DND-41 (cell line): Measurements from ENCODE around the gene MAP4K5.

Experiments
- ATAC-seq: fragments of 200-7000 bp; cut with Tn5 transposase; 3 replicates; pipeline ENCODE4 v1.9.1; 2021; ENCODE audit warnings: low read depth; ENCODE audit not compliant: insufficient read depth
- DNase-seq: peaks from one replicate; pipeline ENCODE4 v3.0.0-alpha.2; 2020
- H2AFZ ChIP-seq: 2 replicates; pipeline ENCODE4 v1.6.0; 2012; ENCODE audit warnings: low read depth, low read length
- H3K27ac ChIP-seq: 2 replicates; pipeline ENCODE4 v1.5.1; 2012; ENCODE audit warnings: low read length, inconsistent platforms
- H3K27me3 ChIP-seq: fragments of 200-600 bp; sonication (generic); 2 replicates; pipeline ENCODE4 v1.6.0; 2012; ENCODE audit warnings: low read length, mild to moderate bottlenecking, inconsistent platforms; ENCODE audit not compliant: insufficient read depth, poor library complexity
- H3K36me3 ChIP-seq: 2 replicates; pipeline ENCODE4 v1.5.1; 2012; ENCODE audit warnings: low read length, inconsistent platforms; ENCODE audit not compliant: insufficient read depth
- H3K4me1 ChIP-seq: 2 replicates; pipeline ENCODE4 v1.5.1; 2012; ENCODE audit warnings: mild to moderate bottlenecking, low read length; ENCODE audit not compliant: insufficient read depth
- H3K4me2 ChIP-seq: 2 replicates; pipeline ENCODE4 v1.6.0; 2012; ENCODE audit warnings: mild to moderate bottlenecking, moderate library complexity, low read length, inconsistent platforms; ENCODE audit not compliant: insufficient read depth
- H3K4me3 ChIP-seq, 2 experiments: fragments of 200-600 bp in 1 of 2; shearing (Covaris generic) in 1 of 2; 2 replicates each; pipeline ENCODE4 v1.5.1; 2012 to 2016; ENCODE audit warnings: inconsistent platforms in 2 of 2, low read length in 2 of 2, mild to moderate bottlenecking in 2 of 2, low read depth in 1 of 2, moderate library complexity in 1 of 2
- H3K79me2 ChIP-seq: 2 replicates; pipeline ENCODE4 v1.6.0; 2012; ENCODE audit warnings: low read length, inconsistent platforms; ENCODE audit not compliant: insufficient read depth
- H3K9ac ChIP-seq: 2 replicates; pipeline ENCODE4 v1.6.0; 2012; ENCODE audit warnings: low read depth, mild to moderate bottlenecking, inconsistent platforms, low read length, moderate library complexity
- H3K9me3 ChIP-seq: 2 replicates; pipeline ENCODE4 v1.5.1; 2012; ENCODE audit warnings: low read length, moderate library complexity, mild to moderate bottlenecking, inconsistent platforms; ENCODE audit not compliant: insufficient read depth, severe bottlenecking
- H4K20me1 ChIP-seq: 2 replicates; pipeline ENCODE4 v1.6.0; 2012; ENCODE audit warnings: low read length; ENCODE audit not compliant: insufficient read depth
- CTCF ChIP-seq: IDR thresholded peaks from 2 replicates; pipeline ENCODE4 v1.5.1; 2012; ENCODE audit warnings: borderline replicate concordance, low read length, moderate library complexity, mild to moderate bottlenecking; ENCODE audit not compliant: poor library complexity, severe bottlenecking; ENCODE audit errors: extremely low read depth
- EZH2 ChIP-seq: IDR thresholded peaks from 3 replicates; pipeline ENCODE4 v1.6.1; 2012; ENCODE audit warnings: borderline replicate concordance, low read depth, mild to moderate bottlenecking, moderate library complexity, low read length, inconsistent platforms; ENCODE audit not compliant: severe bottlenecking

MAP4K5 gene

GRCh38 chr14:50452296-50452695, 80.1 kb downstream of the MAP4K5 start:
- no peak overlapping the region for H3K4me2 ChIP-seq

GRCh38 chr14:50451854-50452253, 80.5 kb downstream of the MAP4K5 start:
- peaks cover 74% of the 10 kb centered on the region for H3K36me3 ChIP-seq

More at GRCh38 chr14:50452296-50452695, 80.1 kb downstream of the MAP4K5 start:
- ATAC-seq (no peak), DNase-seq (no peak)
- TF ChIP-seq CTCF (no peak), EZH2 (no peak)
- H3K4me1 ChIP-seq: no peaks in the 10 kb centered on the region
- no peaks in the 10 kb centered on the region for H3K9me3 ChIP-seq
- no peak overlapping the region for H3K9ac ChIP-seq
- H3K4me3 ChIP-seq: no peak overlapping the region
- peaks cover 74% of the 10 kb centered on the region for H3K36me3 ChIP-seq
- no peak overlapping the region for H3K27ac ChIP-seq
- H4K20me1 ChIP-seq: no peaks in the 10 kb centered on the region
- no peaks in the 10 kb centered on the region for H3K79me2 ChIP-seq
- H3K27me3 ChIP-seq: no peaks in the 10 kb centered on the region
- H2AFZ ChIP-seq: no peak overlapping the region

GRCh38 chr14:50447461-50447860, 84.9 kb downstream of the MAP4K5 start:
- Histone ChIP-seq H2AFZ (no peak overlapping the region), H3K4me2 (no peak overlapping the region), H4K20me1 (no peaks in the 10 kb centered on the region), H3K79me2 (no peaks in the 10 kb centered on the region), H3K9me3 (no peaks in the 10 kb centered on the region), H3K27me3 (no peaks in the 10 kb centered on the region), H3K4me1 (no peaks in the 10 kb centered on the region), H3K27ac (no peak overlapping the region), H3K4me3 (no peak overlapping the region), H3K9ac (no peak overlapping the region), H3K36me3 (peaks cover 78% of the 10 kb centered on the region)
- ATAC-seq (no peak), DNase-seq (no peak)
- TF ChIP-seq CTCF (no peak), EZH2 (no peak)

More at GRCh38 chr14:50451854-50452253, 80.5 kb downstream of the MAP4K5 start:
- Histone ChIP-seq H3K4me2 (no peak overlapping the region), H3K9ac (no peak overlapping the region), H2AFZ (no peak overlapping the region), H3K4me3 (no peak overlapping the region), H3K27me3 (no peaks in the 10 kb centered on the region), H4K20me1 (no peaks in the 10 kb centered on the region), H3K4me1 (no peaks in the 10 kb centered on the region), H3K79me2 (no peaks in the 10 kb centered on the region), H3K9me3 (no peaks in the 10 kb centered on the region), H3K27ac (no peak overlapping the region)
- no peak for DNase-seq
- TF ChIP-seq CTCF (no peak), EZH2 (no peak)
- ATAC-seq: no peak

- no peaks in the 10 kb centered on the region for H3K4me1 ChIP-seq
- H4K20me1 ChIP-seq: no peaks in the 10 kb centered on the region
- H3K79me2 ChIP-seq: no peaks in the 10 kb centered on the region
- no peaks in the 10 kb centered on the region for H3K27me3 ChIP-seq
- H3K9me3 ChIP-seq: peaks cover 10% of the 10 kb centered on the region
- H3K36me3 ChIP-seq: peaks cover 65% of the 10 kb centered on the region
- no peak overlapping the region for H3K4me3 ChIP-seq
- no peak overlapping the region for H2AFZ ChIP-seq
- no peak overlapping the region for H3K27ac ChIP-seq
- no peak overlapping the region for H3K4me2 ChIP-seq
- TF ChIP-seq CTCF (no peak), EZH2 (no peak)
- DNase-seq: no peak
- H3K9ac ChIP-seq: no peak overlapping the region
- no peak for ATAC-seq
Observed at GRCh38 chr14:50434528-50434927, 97.8 kb downstream of the MAP4K5 start.
